Coronary artery (tissue), 2 donors: ENCODE measurements around the gene KIAA1549.

Experiments used
- DNase-seq: peaks from one replicate; pipeline ENCODE4 v3.0.0-alpha.2; 2017; ENCODE audit warnings: low spot score
- H3K27ac ChIP-seq, 2 donors: fragments of 200-600 bp; sonication (generic); one replicate each; pipeline ENCODE4 v1.5.1; 2016 to 2019
- H3K4me3 ChIP-seq: fragments of 200-600 bp; sonication (generic); 2 replicates; pipeline ENCODE4 v1.5.1; 2016; ENCODE audit warnings: mild to moderate bottlenecking, moderate library complexity
- TF ChIP-seq, protein P1 (sequence below): fragments of 200-600 bp; sonication (generic); IDR thresholded peaks from one replicate; pipeline ENCODE4 v1.5.1; 2019; ENCODE audit warnings: antibody characterized with exemption

Gene KIAA1549

DNA sequence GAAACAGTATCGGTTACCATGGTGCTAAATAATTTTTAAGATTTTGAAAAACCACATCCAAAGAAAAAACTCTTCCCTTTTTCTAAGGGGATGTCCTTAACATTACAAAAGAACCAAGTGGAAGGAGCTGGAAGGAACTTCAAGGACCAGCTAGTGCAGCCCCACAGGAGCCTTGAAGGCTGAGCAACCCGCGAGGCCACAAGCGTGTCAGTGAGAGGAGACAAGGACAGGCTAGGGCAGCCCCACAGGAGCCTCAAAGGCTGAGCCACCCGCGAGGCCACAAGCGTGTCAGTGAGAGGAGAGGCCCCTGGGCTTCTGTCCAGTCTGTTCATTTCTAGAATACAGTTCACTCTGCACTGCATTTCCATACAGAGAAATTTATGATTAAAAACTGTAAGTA lies 103.1 kb downstream of the KIAA1549 start:
- Histone ChIP-seq H3K27ac (no peak overlapping the region), H3K4me3 (no peak overlapping the region)
- DNase-seq: no peak
- TF ChIP-seq, protein P1, sequence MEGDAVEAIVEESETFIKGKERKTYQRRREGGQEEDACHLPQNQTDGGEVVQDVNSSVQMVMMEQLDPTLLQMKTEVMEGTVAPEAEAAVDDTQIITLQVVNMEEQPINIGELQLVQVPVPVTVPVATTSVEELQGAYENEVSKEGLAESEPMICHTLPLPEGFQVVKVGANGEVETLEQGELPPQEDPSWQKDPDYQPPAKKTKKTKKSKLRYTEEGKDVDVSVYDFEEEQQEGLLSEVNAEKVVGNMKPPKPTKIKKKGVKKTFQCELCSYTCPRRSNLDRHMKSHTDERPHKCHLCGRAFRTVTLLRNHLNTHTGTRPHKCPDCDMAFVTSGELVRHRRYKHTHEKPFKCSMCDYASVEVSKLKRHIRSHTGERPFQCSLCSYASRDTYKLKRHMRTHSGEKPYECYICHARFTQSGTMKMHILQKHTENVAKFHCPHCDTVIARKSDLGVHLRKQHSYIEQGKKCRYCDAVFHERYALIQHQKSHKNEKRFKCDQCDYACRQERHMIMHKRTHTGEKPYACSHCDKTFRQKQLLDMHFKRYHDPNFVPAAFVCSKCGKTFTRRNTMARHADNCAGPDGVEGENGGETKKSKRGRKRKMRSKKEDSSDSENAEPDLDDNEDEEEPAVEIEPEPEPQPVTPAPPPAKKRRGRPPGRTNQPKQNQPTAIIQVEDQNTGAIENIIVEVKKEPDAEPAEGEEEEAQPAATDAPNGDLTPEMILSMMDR: no peak

DNA sequence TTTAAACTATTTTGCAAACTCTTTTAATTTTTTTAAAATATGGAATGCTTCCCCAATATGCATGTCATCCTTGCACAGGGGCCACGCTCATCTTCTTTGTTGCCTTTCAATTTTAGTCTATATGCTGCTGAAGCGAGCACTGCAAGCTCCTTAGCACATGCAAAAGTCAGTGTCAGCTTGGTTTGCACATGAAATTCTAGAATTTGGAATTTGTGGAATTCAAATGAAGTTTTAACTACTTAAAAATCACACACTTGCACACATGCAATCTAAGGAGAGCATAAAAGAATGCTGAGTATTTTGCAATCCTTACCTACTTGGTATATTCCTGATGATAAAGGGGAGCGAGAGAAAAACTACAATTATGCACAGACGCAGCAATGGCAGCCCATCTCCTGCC lies 104.9 kb downstream of the KIAA1549 start:
- no peak overlapping the region for H3K27ac ChIP-seq
- DNase-seq: no peak
- TF ChIP-seq, protein P1: no peak
- no peak overlapping the region for H3K4me3 ChIP-seq

DNA sequence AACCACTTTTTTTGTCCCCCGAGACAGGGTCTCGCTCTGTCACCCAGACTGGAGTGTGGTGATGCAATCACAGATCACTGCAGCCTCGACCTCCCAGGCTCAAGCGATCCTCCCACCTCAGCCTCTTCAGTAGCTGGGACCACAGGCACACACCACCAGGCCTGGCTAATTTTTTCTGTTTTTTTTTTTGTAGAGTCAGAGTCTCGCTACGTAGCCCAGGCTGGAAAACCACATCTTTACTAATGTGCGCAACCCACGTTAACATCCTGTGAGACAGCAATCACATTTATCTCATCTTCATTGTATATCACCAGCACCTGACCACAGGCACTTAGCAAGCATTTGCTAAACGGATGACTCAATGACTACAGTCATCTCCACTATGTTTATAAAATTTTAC lies 105.4 kb downstream of the KIAA1549 start:
- DNase-seq: no peak
- Histone ChIP-seq H3K4me3 (no peak overlapping the region), H3K27ac (no peak overlapping the region)
- TF ChIP-seq, protein P1: no peak

DNA sequence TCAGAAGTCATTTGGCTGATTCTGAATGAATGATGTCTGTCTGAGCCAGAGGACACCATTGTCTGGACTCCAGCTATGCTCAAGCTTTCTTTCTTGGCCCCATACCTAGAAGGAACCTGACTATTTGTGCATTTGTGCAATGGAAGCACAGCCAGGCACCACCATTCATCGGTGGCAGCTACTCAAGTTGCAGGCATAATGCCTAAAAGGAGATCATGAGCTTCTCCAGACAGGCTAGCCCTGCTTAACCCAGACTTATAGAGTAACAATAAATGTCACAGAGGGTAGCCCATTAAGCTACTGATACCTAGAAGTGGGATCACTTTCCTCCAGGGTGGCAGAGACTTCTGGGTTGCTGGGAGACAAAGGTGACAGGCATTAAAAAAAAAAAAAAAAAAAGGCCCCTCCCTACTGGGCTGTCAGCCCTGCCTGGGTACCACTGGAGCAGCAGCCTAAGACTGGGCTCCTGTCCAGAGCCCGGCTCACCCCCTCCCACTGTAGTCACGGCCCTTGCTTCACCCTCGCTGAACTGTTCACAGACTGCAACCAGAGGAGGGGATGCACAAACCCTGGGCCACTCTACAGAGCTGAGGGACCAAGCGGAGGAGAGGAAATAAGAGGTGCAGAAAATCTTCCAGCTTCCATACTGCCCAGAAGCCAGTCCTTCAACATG lies 107.8 kb downstream of the KIAA1549 start:
- no peak overlapping the region for H3K4me3 ChIP-seq
- no peak overlapping the region for H3K27ac ChIP-seq
- TF ChIP-seq, protein P1: no peak
- no peak for DNase-seq

DNA sequence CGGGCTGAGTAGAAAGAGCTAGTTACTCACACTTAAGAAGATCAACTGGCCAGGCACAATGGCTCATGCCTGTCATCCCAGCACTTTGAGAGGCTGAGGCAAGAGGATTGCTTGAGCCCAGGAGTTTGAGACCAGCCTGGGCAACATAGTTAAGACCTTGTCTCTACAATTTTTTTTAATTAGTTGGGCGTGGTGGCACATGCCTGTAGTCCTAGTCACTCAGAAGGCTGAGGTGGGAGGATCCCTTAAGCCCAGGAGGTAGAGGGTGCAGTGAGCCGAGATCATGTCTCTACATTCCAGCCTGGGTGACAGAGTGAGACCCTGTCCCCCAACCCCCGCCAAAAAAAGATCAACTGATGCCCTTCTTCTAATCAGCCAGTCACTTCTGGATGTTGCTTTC lies 108.6 kb downstream of the KIAA1549 start:
- Histone ChIP-seq H3K27ac (no peak overlapping the region), H3K4me3 (no peak overlapping the region)
- peak; percentile 8 for DNase-seq
- TF ChIP-seq, protein P1: no peak

DNA sequence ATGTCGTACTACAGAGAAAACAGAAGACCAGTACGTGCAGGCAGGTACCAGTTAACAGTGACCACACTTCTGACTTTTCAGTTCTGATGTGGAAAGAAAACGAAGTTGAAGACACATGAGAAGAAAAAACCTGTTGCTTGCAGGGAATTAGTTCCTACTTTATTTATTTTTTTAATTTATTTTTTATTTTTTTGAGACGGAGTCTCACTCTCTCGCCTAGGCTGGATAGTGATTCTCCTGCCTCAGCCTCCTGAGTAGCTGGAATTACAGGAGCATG lies 109.4 kb downstream of the KIAA1549 start:
- TF ChIP-seq, protein P1: no peak
- no peak for DNase-seq
- Histone ChIP-seq H3K4me3 (no peak overlapping the region), H3K27ac (no peak overlapping the region)

DNA sequence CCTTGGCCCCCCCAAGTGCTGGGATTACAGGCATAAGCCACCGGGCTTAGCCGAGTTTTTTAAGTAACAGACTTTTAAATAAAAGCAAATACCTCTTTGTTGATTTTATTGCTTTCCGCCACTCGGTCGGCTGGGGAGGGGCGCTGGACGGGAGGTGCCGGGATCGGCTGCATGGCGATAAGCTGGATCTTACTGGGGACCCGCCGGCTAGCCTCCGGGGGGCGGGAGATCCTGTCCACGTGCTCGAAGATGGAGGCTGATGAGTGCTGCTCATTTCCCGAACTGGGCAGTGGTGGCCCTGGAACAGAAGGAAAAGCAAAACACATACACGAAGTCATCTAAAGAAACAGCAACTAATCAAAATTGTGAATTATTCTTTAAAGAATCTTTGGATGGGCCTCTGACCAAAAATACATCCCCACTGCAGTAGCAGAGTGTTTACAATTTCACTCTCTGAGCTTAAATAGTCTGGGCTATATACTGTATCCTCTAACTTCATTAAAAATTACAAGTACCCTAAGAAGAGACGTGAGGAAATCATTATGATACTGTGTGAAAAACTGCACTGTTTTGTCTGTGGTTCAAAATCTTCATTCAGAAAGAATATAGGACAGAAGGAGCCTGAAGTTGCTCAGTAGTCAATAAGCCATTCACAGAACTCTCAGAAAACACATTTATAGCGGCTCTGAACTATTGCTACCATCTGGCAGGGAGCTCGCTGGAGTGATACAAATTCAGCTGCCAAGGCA lies 110.0 kb downstream of the KIAA1549 start:
- TF ChIP-seq, protein P1: no peak
- H3K4me3 ChIP-seq: no peak overlapping the region
- H3K27ac ChIP-seq: no peak overlapping the region
- DNase-seq: peak; percentile 45
